Osteoblast (primary cell): ENCODE results near the gene PARL. TPM values are rescaled to one million over a fixed set of nuclear protein-coding genes. Genes with fewer than 3 reads are reported as not detected.

Experiments used
- DNase-seq: peaks from one replicate; pipeline ENCODE4 v3.0.0; 2011; ENCODE audit warnings: low spot score, mixed read lengths; ENCODE audit not compliant: insufficient read length; ENCODE audit errors: missing footprints
- H2AFZ ChIP-seq: 2 replicates; pipeline ENCODE4 v1.6.0; 2011; ENCODE audit warnings: mild to moderate bottlenecking, low read length
- H3K27ac ChIP-seq: 2 replicates; pipeline ENCODE4 v1.5.1; 2011; ENCODE audit warnings: mild to moderate bottlenecking, low read depth, low read length, moderate library complexity
- H3K27me3 ChIP-seq: 2 replicates; pipeline ENCODE4 v1.6.0; 2012; ENCODE audit warnings: mild to moderate bottlenecking, control low read depth, inconsistent platforms, low read length, moderate library complexity; ENCODE audit not compliant: insufficient read depth
- H3K36me3 ChIP-seq: 2 replicates; pipeline ENCODE4 v1.5.1; 2011; ENCODE audit warnings: mild to moderate bottlenecking, low read length, control low read depth, moderate library complexity; ENCODE audit not compliant: insufficient read depth
- H3K4me1 ChIP-seq: 2 replicates; pipeline ENCODE4 v1.5.1; 2011; ENCODE audit warnings: mild to moderate bottlenecking, low read length, control low read depth, moderate library complexity; ENCODE audit not compliant: insufficient read depth
- H3K4me2 ChIP-seq: 2 replicates; pipeline ENCODE4 v1.6.0; 2011; ENCODE audit warnings: mild to moderate bottlenecking, low read length; ENCODE audit not compliant: insufficient read depth
- H3K4me3 ChIP-seq: fragments of 200-600 bp; sonication (generic); 3 replicates; pipeline ENCODE4 v1.5.1; 2012; ENCODE audit warnings: mild to moderate bottlenecking, low read length, inconsistent platforms; ENCODE audit not compliant: insufficient read depth
- H3K79me2 ChIP-seq: 2 replicates; pipeline ENCODE4 v1.6.0; 2012; ENCODE audit warnings: mild to moderate bottlenecking, low read length, control low read depth, inconsistent platforms; ENCODE audit not compliant: insufficient read depth
- H3K9me3 ChIP-seq: 2 replicates; pipeline ENCODE4 v1.5.1; 2011; ENCODE audit warnings: low read depth, low read length, control low read depth
- H4K20me1 ChIP-seq: 2 replicates; pipeline ENCODE4 v1.6.0; 2012; ENCODE audit warnings: mild to moderate bottlenecking, low read length, control low read depth; ENCODE audit not compliant: insufficient read depth
- total RNA-seq: library from RNA; depleted of rRNA; stranded (reverse); fragments of >200 nt; gene quantifications from 2 replicates; pipeline ENCODE4 v1.2.3, GENCODE V29; 2012
- TF ChIP-seq, protein P1 (sequence below): IDR thresholded peaks from 2 replicates; pipeline ENCODE4 v1.5.1; 2011; ENCODE audit warnings: mild to moderate bottlenecking, low read depth, low read length, moderate library complexity; ENCODE audit errors: extremely low read depth

Gene PARL
- total RNA-seq, 1 donor = 34.0 TPM

DNA sequence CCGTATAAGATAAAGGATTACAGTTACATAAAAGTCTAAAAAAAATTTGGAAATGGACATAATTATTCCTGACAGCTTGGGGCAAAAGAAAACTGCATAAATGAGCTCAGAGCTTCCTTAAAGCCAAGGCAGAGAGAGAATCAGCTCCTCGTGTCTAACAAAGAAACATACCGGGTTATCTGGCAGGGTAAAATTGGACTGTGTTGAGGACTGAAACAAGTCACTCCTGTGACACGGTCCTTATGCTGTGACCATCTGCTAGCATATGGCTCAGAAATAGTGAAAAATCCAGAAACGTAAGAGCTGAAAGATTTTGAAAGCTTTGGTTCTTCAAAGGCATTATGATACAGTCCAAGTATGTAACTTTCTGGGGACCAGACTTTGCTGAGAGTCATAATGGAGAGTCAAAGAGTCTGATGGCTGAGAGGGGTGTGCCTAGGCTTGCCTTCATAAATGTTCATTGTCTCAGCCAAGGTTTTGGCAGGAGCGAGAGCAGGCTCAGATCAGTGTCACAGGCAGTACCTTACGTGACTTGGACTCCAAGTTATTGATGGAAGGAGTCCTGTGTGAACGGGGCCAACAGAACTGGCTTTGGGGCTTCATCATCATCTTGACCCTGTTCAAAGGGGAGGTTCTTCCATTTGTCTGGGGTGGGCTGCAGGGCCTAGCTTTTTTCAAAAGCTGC is 71.8 kb downstream of the PARL start:
- Histone ChIP-seq H3K36me3 (peaks cover 48% of the 10 kb centered on the region), H3K4me1 (no peaks in the 10 kb centered on the region), H3K9me3 (no peaks in the 10 kb centered on the region), H4K20me1 (no peaks in the 10 kb centered on the region), H3K4me3 (no peak overlapping the region), H3K79me2 (no peaks in the 10 kb centered on the region), H3K27ac (no peak overlapping the region), H3K4me2 (no peak overlapping the region), H3K27me3 (no peaks in the 10 kb centered on the region), H2AFZ (no peak overlapping the region)
- DNase-seq = no peak
- TF ChIP-seq, protein P1, sequence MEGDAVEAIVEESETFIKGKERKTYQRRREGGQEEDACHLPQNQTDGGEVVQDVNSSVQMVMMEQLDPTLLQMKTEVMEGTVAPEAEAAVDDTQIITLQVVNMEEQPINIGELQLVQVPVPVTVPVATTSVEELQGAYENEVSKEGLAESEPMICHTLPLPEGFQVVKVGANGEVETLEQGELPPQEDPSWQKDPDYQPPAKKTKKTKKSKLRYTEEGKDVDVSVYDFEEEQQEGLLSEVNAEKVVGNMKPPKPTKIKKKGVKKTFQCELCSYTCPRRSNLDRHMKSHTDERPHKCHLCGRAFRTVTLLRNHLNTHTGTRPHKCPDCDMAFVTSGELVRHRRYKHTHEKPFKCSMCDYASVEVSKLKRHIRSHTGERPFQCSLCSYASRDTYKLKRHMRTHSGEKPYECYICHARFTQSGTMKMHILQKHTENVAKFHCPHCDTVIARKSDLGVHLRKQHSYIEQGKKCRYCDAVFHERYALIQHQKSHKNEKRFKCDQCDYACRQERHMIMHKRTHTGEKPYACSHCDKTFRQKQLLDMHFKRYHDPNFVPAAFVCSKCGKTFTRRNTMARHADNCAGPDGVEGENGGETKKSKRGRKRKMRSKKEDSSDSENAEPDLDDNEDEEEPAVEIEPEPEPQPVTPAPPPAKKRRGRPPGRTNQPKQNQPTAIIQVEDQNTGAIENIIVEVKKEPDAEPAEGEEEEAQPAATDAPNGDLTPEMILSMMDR = no peak

DNA sequence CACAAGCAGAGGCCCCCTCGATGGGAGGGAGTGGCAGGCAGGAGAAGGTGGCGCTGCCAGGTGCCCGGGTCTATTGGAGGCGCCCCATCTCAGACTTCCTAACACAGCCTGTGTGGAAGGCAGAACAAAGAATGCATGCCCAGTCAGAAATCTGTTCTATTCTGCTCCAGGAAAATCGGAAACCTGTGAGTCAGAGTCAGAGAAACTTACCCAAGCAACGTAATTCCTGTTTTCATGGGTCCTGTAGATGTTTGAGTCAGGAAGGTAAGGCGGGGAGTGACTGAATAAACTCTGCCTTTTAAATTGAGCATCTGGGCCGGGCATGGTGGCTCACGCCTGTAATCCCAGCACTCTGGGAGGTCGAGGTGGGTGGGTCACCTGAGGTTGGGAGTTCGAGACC is 73.0 kb downstream of the PARL start:
- peaks cover 2% of the 10 kb centered on the region for H4K20me1 ChIP-seq
- no peak for DNase-seq
- H3K4me2 ChIP-seq = no peak overlapping the region
- TF ChIP-seq, protein P1 = no peak
- H3K9me3 ChIP-seq = no peaks in the 10 kb centered on the region
- no peak overlapping the region for H3K4me3 ChIP-seq
- H3K27ac ChIP-seq = no peak overlapping the region
- peaks cover 60% of the 10 kb centered on the region for H3K36me3 ChIP-seq
- no peaks in the 10 kb centered on the region for H3K4me1 ChIP-seq
- H3K79me2 ChIP-seq = no peaks in the 10 kb centered on the region
- no peak overlapping the region for H2AFZ ChIP-seq
- no peaks in the 10 kb centered on the region for H3K27me3 ChIP-seq

DNA sequence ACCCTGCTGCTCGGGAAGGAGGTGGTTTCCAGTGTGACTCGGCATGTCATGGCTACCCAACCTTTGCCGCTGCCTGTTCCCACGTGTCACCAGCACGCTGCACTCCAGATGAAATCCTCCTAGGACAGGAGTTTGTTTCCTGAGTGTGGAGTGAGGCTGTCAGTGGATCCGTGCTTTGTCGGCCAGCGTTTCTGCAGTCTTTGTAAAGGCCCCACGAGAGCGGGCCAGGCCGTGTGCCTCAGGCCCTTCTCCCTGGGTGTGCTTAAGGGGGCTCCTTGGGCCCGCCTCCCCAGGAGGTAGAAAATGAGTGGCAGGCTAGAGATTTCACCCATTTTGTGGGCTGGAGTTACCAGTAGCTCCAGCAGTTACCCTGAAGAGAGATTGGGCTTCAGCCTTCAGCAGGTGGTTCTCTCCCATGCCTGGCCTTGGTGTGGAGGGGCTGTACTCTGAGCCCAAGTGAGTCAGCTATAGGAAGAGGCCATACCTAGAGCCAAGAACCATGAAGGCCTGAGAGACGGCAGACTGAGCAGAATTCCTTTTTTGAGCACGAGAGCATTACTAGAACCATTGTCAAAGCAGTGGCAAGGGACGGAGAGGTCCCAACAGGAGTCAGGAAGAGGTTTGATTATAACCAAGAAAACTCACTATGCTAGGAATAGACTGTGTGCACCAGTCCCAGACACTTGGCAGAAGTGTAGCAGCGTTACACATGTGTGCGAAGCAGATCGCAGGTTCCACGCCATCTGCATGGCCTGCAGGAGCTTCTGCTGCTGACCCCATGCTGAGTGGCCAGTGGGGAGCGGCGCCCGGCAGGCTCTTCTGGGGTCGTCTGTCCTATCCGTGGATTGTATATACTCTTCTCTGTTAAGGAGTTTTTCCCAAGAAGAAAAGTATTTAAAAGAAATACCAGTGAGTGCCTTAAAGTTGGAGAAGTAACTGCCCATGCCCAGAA is 73.8 kb downstream of the PARL start:
- no peak overlapping the region for H2AFZ ChIP-seq
- H4K20me1 ChIP-seq = peaks cover 2% of the 10 kb centered on the region
- H3K36me3 ChIP-seq = peaks cover 68% of the 10 kb centered on the region
- H3K27me3 ChIP-seq = no peaks in the 10 kb centered on the region
- no peak overlapping the region for H3K4me3 ChIP-seq
- H3K27ac ChIP-seq = no peak overlapping the region
- DNase-seq = no peak
- no peak overlapping the region for H3K4me2 ChIP-seq
- no peaks in the 10 kb centered on the region for H3K4me1 ChIP-seq
- TF ChIP-seq, protein P1 = no peak
- H3K79me2 ChIP-seq = no peaks in the 10 kb centered on the region
- no peaks in the 10 kb centered on the region for H3K9me3 ChIP-seq

DNA sequence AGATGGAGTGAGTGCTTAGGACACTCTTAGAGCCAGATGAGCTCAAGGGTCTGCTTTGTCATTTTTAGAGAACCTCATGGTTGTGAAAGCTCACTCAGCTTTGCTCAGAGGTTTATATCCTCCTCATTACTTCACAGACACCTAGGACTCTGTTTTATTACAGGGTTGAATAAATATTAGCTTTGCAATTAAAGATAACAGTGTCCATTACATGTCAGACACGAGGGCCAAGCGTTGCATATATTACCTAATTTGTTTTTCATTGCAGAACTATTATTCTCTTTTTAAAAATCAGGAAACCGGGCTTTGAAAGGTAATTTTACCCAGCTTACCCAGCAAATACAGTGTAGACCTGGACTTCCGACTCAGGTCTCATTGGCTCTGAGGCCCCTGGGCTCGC is 75.4 kb downstream of the PARL start:
- Histone ChIP-seq H3K4me1 (no peaks in the 10 kb centered on the region), H3K36me3 (peaks cover 78% of the 10 kb centered on the region), H2AFZ (no peak overlapping the region), H3K79me2 (no peaks in the 10 kb centered on the region), H4K20me1 (peaks cover 2% of the 10 kb centered on the region), H3K4me2 (no peak overlapping the region), H3K27me3 (no peaks in the 10 kb centered on the region), H3K9me3 (no peaks in the 10 kb centered on the region), H3K4me3 (no peak overlapping the region), H3K27ac (no peak overlapping the region)
- TF ChIP-seq, protein P1 = no peak
- DNase-seq = no peak
